ENCODE data around the gene GTPBP6. TPM values are rescaled to one million over a fixed set of nuclear protein-coding genes. Genes with fewer than 3 reads are reported as not detected.
"Not testable (repeated sequence)": the region's sequence is repeated elsewhere in the genome, so short reads cannot be mapped to it uniquely, and the experiment has no call there.

GTPBP6 gene
- total RNA-seq, 2 experiments from 2014 or later: 68.0 to 68.3 TPM

DNA sequence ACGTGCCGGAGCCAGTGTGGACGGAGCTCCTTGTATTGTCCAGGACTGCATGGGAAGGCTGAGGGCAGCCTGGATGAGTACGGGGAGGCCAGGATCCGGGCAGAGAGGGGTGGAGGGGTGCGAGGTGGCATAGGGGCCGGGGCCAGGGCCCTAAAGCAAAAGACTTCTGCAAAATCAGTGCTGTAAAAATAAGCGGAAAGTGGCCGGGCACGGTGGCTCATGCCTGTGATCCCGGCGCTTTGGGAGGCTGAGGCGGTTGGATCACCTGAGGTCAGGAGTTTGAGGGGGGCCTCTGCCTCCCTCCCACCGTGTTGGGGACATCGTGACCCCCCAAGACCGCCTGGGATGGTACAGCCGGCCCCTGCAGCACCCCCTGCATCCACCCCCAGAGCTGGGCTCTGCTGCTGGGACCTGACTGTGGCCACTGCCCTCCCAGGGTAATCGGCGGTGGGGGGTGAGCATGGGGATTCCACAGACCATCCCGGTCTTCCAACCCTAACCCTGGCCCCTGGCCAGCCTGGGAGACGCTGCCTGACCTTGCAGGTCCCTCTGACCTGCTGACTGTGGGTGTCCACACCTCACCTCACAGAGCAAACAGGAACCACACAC is 60.8 kb downstream of the GTPBP6 start:
- intact Hi-C loops (cut with micrococcal nuclease): no loop called here
- ChIA-PET CTCF (no interaction called here), POLR2A (no interaction called here)
- no peaks in the 10 kb centered on the region for H3K27me3 Mint-ChIP-seq
- TF ChIP-seq, protein P1, sequence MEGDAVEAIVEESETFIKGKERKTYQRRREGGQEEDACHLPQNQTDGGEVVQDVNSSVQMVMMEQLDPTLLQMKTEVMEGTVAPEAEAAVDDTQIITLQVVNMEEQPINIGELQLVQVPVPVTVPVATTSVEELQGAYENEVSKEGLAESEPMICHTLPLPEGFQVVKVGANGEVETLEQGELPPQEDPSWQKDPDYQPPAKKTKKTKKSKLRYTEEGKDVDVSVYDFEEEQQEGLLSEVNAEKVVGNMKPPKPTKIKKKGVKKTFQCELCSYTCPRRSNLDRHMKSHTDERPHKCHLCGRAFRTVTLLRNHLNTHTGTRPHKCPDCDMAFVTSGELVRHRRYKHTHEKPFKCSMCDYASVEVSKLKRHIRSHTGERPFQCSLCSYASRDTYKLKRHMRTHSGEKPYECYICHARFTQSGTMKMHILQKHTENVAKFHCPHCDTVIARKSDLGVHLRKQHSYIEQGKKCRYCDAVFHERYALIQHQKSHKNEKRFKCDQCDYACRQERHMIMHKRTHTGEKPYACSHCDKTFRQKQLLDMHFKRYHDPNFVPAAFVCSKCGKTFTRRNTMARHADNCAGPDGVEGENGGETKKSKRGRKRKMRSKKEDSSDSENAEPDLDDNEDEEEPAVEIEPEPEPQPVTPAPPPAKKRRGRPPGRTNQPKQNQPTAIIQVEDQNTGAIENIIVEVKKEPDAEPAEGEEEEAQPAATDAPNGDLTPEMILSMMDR (IDR thresholded peaks at IDR 0.05): no peak
- no peaks in the 10 kb centered on the region for H3K4me1 Mint-ChIP-seq (ENCODE audit: low read depth)
- no peaks in the 10 kb centered on the region for H3K36me3 Mint-ChIP-seq (ENCODE audit: low read depth)
- no peaks in the 10 kb centered on the region for H3K9me3 Mint-ChIP-seq
- no peak overlapping the region for H3K4me3 Mint-ChIP-seq
- H3K27ac Mint-ChIP-seq: no peak overlapping the region
- DNase-seq (no peak), ATAC-seq (no peak)

DNA sequence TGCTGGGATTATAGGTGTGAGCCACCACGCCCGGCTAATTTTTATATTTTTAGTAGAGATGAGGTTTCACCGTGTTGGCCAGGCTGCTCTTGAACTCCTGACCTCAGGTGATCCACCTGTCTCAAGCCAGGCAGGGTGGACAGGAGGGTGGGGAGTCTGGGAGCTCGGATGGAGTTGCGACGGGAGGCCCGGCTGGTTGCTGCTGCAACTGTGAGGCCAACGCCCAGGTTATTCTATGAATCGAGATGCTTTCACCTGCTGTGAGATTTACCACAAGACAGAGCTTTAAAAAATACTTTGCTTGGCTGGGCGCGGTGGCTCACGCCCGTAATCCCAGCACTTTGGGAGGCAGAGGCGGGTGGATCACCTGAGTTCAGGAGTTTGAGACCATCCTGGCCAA is 61.5 kb downstream of the GTPBP6 start:
- H3K4me1 Mint-ChIP-seq (ENCODE audit: low read depth); CTCF ChIA-PET; intact Hi-C loops (cut with micrococcal nuclease); H3K4me3 Mint-ChIP-seq; POLR2A ChIA-PET; DNase-seq; H3K9me3 Mint-ChIP-seq; ATAC-seq; H3K36me3 Mint-ChIP-seq (ENCODE audit: low read depth); H3K27me3 Mint-ChIP-seq; H3K27ac Mint-ChIP-seq: not testable (repeated sequence)

DNA sequence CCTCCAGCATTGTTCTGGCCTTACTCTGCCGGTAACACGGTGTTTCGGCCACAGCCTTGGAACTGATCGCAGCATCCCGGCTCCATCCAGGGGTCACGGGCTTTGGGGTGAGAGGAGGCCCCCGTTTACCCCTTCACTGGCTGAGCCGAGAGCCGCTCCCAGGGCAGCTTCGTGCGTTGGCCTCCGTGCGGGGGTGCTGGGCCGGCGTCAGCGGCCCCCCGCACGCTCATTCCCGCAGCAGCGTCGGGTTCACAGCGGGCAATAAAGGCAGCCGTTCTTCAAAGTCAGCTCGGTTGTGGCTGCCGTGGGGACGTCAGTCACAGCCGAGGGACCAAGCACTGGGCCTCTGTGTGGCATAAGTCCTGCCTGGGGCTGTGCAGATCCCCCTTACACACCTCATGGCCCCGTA is 62.7 kb downstream of the GTPBP6 start:
- Mint-ChIP-seq H3K27me3 (no peaks in the 10 kb centered on the region), H3K9me3 (peaks cover 8% of the 10 kb centered on the region)
- POLR2A ChIA-PET: no interaction called here

More for the DNA sequence above, 62.7 kb downstream of the GTPBP6 start:
- intact Hi-C loops (cut with micrococcal nuclease): no loop called here
- TF ChIP-seq, protein P1 (IDR thresholded peaks at IDR 0.05): no peak
- H3K4me1 Mint-ChIP-seq (ENCODE audit: low read depth): peaks cover 17% of the 10 kb centered on the region
- peaks cover 6% of the 10 kb centered on the region for H3K36me3 Mint-ChIP-seq (ENCODE audit: low read depth)
- H3K27ac Mint-ChIP-seq: no peak overlapping the region
- CTCF ChIA-PET: no interaction called here
- ATAC-seq (no peak), DNase-seq (no peak)
- no peak overlapping the region for H3K4me3 Mint-ChIP-seq

Other genes with a start within 250 kb of the GTPBP6 start
- gene PLCXD1, start 37.4 kb downstream of the GTPBP6 start, total RNA-seq: 10 to 100 TPM; 63.9 to 65.7 TPM
- 10 to 100 TPM; 44.9 to 45.7 TPM for gene PPP2R3B, start 68.1 kb upstream of the GTPBP6 start, total RNA-seq